Retinal pigment epithelial cell (primary cell): ENCODE data around the gene NADK.

Experiments used
- DNase-seq: peaks from one replicate; pipeline ENCODE4 v3.0.0-alpha.2; 2010; ENCODE audit warnings: low read depth
- H3K4me3 ChIP-seq: 2 replicates; pipeline ENCODE4 v1.5.1; 2011; ENCODE audit warnings: mild to moderate bottlenecking, low read length, control low read depth, moderate library complexity
- CTCF ChIP-seq: conservative IDR thresholded peaks from 2 replicates; pipeline ENCODE4 v1.5.1; 2011; ENCODE audit warnings: low read depth, low read length, control low read depth, inconsistent platforms

The NADK gene

GRCh38 chr1:1775327-1776226 is 2.7 kb downstream of the NADK start:
- TF ChIP-seq CTCF: no peak
- no peak for DNase-seq
- no peak overlapping the region for H3K4me3 ChIP-seq

- DNase-seq: no peak
- H3K4me3 ChIP-seq: no peak overlapping the region
- no peak for TF ChIP-seq CTCF
These were observed 4.4 kb downstream of the NADK start for GRCh38 chr1:1773874-1774273.

- TF ChIP-seq CTCF: no peak
- H3K4me3 ChIP-seq: no peak overlapping the region
- DNase-seq: no peak
These were observed 7.2 kb downstream of the NADK start for GRCh38 chr1:1771096-1771495.

- TF ChIP-seq CTCF: no peak
- H3K4me3 ChIP-seq: no peak overlapping the region
- DNase-seq: no peak
These were observed 8.2 kb downstream of the NADK start for GRCh38 chr1:1770102-1770501.

GRCh38 chr1:1768249-1768992 is 9.8 kb downstream of the NADK start:
- TF ChIP-seq CTCF: no peak
- no peak for DNase-seq
- H3K4me3 ChIP-seq: no peak overlapping the region

- TF ChIP-seq CTCF: no peak
- no peak for DNase-seq
- no peak overlapping the region for H3K4me3 ChIP-seq
These were observed 13.3 kb downstream of the NADK start for GRCh38 chr1:1764876-1765470.
